Choroid plexus epithelial cell (primary cell): Measurements from ENCODE around the gene ECT2L.
A peak's percentile ranks its signal among the peaks of the same experiment; 100 is the strongest.

Experiments
- DNase-seq: peaks from one replicate; pipeline ENCODE4 v3.0.0-alpha.2; 2010; ENCODE audit warnings: low read depth
- H3K4me3 ChIP-seq: 2 replicates; pipeline ENCODE4 v1.5.1; 2011; ENCODE audit warnings: low read depth, mild to moderate bottlenecking, control low read depth, low read length, moderate library complexity
- TF ChIP-seq, protein P1 (sequence below): conservative IDR thresholded peaks from 2 replicates; pipeline ENCODE4 v1.5.1; 2011; ENCODE audit warnings: low read depth, mild to moderate bottlenecking, control low read depth, inconsistent platforms, low read length, moderate library complexity

The ECT2L gene

DNA sequence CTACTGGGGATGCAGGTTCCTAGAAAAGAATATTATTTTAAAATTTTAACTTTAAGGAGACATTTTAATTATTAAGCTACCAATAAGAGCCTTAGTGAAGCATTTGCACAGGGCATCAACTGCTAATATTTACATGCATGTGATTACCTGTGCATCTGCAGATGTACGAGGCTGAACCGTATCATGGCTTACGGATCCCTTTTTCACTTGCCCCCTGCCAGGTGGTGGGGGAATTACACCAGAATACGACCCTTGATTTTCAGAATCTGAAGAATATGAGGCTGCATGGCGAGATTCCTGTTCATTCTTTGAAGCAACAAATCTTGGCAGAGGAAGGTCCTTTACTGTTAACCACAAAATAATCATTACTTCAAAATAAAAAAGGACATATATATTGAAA, 149.5 kb downstream of the ECT2L start:
- TF ChIP-seq, protein P1, sequence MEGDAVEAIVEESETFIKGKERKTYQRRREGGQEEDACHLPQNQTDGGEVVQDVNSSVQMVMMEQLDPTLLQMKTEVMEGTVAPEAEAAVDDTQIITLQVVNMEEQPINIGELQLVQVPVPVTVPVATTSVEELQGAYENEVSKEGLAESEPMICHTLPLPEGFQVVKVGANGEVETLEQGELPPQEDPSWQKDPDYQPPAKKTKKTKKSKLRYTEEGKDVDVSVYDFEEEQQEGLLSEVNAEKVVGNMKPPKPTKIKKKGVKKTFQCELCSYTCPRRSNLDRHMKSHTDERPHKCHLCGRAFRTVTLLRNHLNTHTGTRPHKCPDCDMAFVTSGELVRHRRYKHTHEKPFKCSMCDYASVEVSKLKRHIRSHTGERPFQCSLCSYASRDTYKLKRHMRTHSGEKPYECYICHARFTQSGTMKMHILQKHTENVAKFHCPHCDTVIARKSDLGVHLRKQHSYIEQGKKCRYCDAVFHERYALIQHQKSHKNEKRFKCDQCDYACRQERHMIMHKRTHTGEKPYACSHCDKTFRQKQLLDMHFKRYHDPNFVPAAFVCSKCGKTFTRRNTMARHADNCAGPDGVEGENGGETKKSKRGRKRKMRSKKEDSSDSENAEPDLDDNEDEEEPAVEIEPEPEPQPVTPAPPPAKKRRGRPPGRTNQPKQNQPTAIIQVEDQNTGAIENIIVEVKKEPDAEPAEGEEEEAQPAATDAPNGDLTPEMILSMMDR = peak; percentile 37
- no peak overlapping the region for H3K4me3 ChIP-seq
- no peak for DNase-seq

DNA sequence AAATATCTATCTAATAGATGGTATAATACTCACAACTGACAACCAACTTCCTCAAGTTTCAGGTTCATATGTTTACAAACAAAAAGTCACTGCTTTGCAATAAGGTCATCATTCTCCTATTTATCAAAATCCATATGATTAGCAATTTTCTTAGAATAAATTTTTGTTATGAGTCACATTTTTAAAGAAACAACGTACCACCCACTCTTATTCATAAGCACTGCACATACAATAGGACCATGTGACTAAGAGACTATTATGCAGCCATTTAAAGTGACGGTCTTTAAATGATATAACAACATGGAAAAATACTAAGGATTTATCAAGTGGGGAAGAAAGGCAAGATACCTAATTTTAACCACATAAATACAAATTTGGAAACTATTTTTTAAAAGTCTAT, 152.1 kb downstream of the ECT2L start:
- DNase-seq = no peak
- TF ChIP-seq, protein P1 = no peak
- H3K4me3 ChIP-seq = no peak overlapping the region

DNA sequence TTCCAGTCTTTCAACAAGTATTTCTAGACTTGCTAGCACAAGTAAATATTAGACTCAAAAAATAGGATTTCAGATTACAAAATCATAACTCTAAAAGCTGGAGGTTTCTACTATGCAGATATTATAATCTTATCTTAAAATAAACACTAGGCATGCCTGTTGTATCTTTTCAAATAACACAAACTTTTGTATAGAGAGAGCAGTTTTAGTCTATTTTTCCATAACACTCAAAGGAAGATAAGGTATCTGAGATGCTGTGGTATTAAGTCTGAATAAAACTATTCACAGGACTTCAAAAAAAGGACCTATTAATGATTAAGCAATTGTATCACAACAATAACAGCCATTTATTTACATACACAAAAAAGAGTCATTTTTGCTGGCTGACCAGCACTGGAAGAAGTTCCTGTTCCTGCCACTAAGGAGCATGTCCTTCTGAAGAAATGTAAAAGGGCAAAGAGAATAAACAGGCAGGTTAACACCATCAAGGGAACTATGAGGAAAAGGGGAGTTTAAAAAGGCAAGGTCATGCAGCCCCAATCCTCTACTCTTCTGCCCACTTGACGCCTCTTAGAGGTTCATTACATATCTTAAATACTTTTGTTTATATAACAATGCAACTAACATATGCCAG, 152.8 kb downstream of the ECT2L start:
- H3K4me3 ChIP-seq = no peak overlapping the region
- no peak for DNase-seq
- TF ChIP-seq, protein P1 = peak; percentile 28

DNA sequence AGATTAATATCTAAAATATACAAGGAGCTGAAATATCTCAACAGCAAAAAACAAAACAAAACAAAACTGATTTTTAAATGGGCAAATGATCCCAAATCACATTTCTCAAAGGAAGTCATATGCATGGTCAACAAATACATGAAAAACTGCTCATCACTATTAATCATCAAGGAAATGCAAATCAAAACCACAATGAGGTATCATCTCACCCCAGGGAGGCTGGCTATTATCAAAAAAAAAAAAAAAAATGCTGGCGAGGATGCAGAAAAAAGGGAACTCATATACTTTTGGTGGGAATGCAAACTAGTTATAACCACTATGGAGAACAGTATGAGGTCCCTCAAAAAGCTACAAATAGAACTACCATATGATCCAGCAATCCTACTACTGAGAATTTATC, 157.6 kb downstream of the ECT2L start:
- H3K4me3 ChIP-seq = no peak overlapping the region
- TF ChIP-seq, protein P1 = no peak
- DNase-seq = peak; percentile 57
